ENCODE data around the gene FAM110A. TPM values are rescaled to one million over a fixed set of nuclear protein-coding genes. Genes with fewer than 3 reads are reported as not detected.

FAM110A gene
- polyA plus RNA-seq, 1 experiment = 1.9 TPM

DNA sequence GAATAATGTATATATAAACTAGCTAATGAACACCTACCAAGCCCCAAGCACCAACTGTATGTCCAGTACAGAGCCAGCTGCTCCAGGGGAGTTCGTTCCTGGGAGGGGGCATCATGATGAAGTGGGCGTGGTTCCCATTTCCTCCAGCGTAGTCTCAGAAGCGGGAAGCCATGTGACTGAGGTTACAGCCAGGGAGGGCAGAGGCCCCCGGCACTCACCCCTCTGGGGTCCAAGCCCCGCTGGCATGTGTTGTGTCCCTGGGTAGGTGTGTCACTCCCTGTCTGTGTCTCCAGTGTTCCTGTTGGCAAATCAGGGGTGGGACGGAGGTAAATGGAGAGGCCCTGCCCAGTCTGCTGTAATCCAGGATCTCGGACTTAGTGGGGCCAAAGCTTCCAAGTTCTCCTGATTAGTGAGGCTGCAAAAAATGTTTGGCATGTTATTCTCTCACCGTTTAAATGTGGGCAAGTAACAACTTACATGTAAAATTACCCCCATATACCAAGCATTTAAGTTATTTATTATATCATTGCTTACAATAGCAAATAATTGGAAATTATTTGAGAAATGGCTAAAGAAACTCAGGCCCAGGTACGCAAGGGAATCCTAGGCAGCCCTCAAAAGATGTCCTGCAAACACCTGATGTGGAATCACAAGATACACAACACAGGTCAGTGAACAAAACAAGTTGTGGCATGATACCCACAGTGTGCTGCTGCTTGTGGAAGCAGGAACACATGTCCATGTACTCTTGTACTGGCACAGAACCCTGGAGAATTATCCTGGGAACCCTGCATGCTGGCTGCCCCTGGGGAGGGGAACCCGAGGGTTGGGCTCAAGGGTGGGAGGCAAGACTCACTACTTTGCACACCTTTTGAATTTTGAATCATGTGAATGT is 22.2 kb downstream of the FAM110A start:
- TF ChIP-seq, protein P1, sequence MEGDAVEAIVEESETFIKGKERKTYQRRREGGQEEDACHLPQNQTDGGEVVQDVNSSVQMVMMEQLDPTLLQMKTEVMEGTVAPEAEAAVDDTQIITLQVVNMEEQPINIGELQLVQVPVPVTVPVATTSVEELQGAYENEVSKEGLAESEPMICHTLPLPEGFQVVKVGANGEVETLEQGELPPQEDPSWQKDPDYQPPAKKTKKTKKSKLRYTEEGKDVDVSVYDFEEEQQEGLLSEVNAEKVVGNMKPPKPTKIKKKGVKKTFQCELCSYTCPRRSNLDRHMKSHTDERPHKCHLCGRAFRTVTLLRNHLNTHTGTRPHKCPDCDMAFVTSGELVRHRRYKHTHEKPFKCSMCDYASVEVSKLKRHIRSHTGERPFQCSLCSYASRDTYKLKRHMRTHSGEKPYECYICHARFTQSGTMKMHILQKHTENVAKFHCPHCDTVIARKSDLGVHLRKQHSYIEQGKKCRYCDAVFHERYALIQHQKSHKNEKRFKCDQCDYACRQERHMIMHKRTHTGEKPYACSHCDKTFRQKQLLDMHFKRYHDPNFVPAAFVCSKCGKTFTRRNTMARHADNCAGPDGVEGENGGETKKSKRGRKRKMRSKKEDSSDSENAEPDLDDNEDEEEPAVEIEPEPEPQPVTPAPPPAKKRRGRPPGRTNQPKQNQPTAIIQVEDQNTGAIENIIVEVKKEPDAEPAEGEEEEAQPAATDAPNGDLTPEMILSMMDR (IDR thresholded peaks at IDR 0.05; ENCODE audit: low read depth, low read length) = no peak
- CTCF ChIA-PET = no interaction called here
- Histone ChIP-seq H3K27ac (ENCODE audit: low read depth, low read length) (no peak overlapping the region), H3K4me3 (ENCODE audit: low read depth, low read length) (no peak overlapping the region), H3K9me3 (ENCODE audit: control insufficient read depth, insufficient read depth, low read length) (no peaks in the 10 kb centered on the region), H3K27me3 (ENCODE audit: control insufficient read depth, insufficient read depth, low read length) (no peaks in the 10 kb centered on the region)
- no peak for DNase-seq (ENCODE audit: low read depth, low spot score)
- POLR2A ChIA-PET = no interaction called here

DNA sequence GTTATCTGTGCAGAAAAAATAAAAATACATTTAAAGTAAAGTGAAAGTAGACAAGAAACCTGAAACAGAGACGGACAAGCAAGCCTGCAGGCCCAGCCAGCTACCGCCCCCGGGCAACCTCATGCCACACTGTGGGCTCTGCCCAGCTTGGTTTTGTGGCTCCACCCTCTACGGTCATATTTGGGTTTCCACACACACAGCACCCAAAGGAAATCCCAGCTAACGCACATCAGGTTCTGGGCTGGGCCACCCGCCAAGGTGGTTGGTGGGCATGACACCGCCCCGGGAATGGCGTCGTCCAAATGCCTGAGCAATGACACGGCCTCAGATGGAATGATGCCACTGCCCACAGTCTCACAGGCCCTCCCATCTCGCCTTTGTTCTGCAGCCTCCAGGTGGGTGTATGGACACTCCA is 22.9 kb downstream of the FAM110A start:
- CTCF ChIA-PET = interaction anchor here (1.5 kb wide), 1 partner anchor 9 kb away, joined by 3 read pairs; no protein-coding TSS in a partner anchor
- DNase-seq (ENCODE audit: low read depth, low spot score) = no peak
- POLR2A ChIA-PET = no interaction called here
- Histone ChIP-seq H3K27me3 (ENCODE audit: control insufficient read depth, insufficient read depth, low read length) (no peaks in the 10 kb centered on the region), H3K27ac (ENCODE audit: low read depth, low read length) (no peak overlapping the region), H3K9me3 (ENCODE audit: control insufficient read depth, insufficient read depth, low read length) (no peaks in the 10 kb centered on the region), H3K4me3 (ENCODE audit: low read depth, low read length) (no peak overlapping the region)
- TF ChIP-seq, protein P1 (IDR thresholded peaks at IDR 0.05; ENCODE audit: low read depth, low read length) = no peak

DNA sequence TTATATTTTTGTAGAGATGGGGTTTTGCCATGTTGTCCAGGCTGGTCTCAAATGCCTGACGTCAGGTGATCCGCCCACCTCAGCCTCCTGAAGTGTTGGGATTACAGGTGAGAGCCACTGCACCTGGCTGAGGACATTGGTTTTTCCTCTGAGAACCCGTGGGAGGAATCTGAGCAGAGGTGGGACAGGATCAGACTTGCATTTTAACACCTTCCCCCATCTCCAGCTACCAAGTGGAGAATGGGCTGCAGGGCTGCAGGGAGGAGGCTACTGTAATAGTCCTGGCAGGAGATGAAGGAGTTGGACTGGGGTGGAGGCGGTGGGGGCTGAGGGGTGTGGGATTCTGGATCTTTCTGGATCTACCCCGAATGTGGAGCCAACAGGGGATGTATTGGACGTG is 24.5 kb downstream of the FAM110A start:
- no peak overlapping the region for H3K27ac ChIP-seq (ENCODE audit: low read depth, low read length)
- POLR2A ChIA-PET = no interaction called here
- no peaks in the 10 kb centered on the region for H3K9me3 ChIP-seq (ENCODE audit: control insufficient read depth, insufficient read depth, low read length)
- TF ChIP-seq, protein P1 (IDR thresholded peaks at IDR 0.05; ENCODE audit: low read depth, low read length) = no peak
- H3K4me3 ChIP-seq (ENCODE audit: low read depth, low read length) = no peak overlapping the region
- H3K27me3 ChIP-seq (ENCODE audit: control insufficient read depth, insufficient read depth, low read length) = no peaks in the 10 kb centered on the region
- DNase-seq (ENCODE audit: low read depth, low spot score) = no peak
- CTCF ChIA-PET = no interaction called here

DNA sequence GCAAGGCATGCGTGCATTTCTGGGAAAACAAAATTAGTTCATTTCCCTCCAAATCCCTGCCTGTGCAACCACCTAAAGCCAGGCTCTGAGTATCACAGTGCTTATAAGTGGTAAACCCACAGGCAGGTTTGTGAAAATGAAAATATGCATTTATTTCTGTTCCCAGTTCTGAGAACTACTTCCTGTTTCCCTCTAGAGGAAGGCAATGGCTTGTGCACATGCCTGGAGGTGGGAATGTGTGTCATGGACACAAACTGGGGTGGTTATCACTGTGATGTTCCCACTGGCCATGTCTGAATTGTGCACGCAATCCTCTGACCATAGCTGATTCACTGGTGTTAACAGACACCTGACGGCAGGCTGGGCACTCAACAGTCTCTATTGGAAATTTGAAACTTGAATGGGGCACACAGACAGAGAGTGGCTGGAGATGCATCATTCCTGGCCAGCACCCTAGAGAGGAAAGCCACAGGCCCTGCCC is 26.3 kb downstream of the FAM110A start:
- no peak for DNase-seq (ENCODE audit: low read depth, low spot score)
- ChIA-PET CTCF (no interaction called here), POLR2A (no interaction called here)
- TF ChIP-seq, protein P1 (IDR thresholded peaks at IDR 0.05; ENCODE audit: low read depth, low read length) = no peak
- H3K9me3 ChIP-seq (ENCODE audit: control insufficient read depth, insufficient read depth, low read length) = no peaks in the 10 kb centered on the region
- no peak overlapping the region for H3K4me3 ChIP-seq (ENCODE audit: low read depth, low read length)
- no peak overlapping the region for H3K27ac ChIP-seq (ENCODE audit: low read depth, low read length)
- H3K27me3 ChIP-seq (ENCODE audit: control insufficient read depth, insufficient read depth, low read length) = no peaks in the 10 kb centered on the region

DNA sequence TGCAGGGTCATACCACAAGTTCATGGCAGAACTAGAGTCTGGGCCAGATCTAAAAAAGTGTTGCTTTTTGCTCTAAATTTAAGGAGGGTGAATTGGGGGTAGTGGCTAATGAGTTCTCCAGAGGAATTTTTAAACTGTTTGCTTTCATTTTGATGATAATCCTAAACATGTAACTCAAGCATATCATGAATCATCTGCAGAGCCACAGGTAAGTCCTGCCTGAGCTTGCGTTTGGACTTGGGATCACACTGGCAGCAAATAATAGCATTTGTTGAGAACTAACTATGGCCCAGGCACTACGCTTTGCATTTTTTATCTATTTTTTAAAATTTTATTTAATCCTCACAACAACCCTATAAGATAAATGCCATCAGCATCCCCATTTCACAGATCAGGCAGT is 27.4 kb downstream of the FAM110A start:
- TF ChIP-seq, protein P1 (IDR thresholded peaks at IDR 0.05; ENCODE audit: low read depth, low read length) = no peak
- CTCF ChIA-PET = no interaction called here

More for the DNA sequence above, 27.4 kb downstream of the FAM110A start:
- H3K27ac ChIP-seq (ENCODE audit: low read depth, low read length) = no peak overlapping the region
- DNase-seq (ENCODE audit: low read depth, low spot score) = no peak
- no peaks in the 10 kb centered on the region for H3K27me3 ChIP-seq (ENCODE audit: control insufficient read depth, insufficient read depth, low read length)
- H3K4me3 ChIP-seq (ENCODE audit: low read depth, low read length) = no peak overlapping the region
- POLR2A ChIA-PET = no interaction called here
- no peaks in the 10 kb centered on the region for H3K9me3 ChIP-seq (ENCODE audit: control insufficient read depth, insufficient read depth, low read length)

All from AG04450 (cell line).